Measurements from ENCODE around the gene KCNK15. TPM values are rescaled to one million over a fixed set of nuclear protein-coding genes. Genes with fewer than 3 reads are reported as not detected.
"Not testable (repeated sequence)": the region's sequence is repeated elsewhere in the genome, so short reads cannot be mapped to it uniquely, and the experiment has no call there.

Gene KCNK15
- total and polyA plus RNA-seq, 9 of the 15 experiments (the other 6 are each of a cell fraction or from before 2014, with no cell fraction given), result 0.03 to 0.30 (median 0.17) TPM; not detected in 5

- peaks cover 4% of the 10 kb centered on the region for H3K9me3 ChIP-seq (replicated peaks; ENCODE audit: control insufficient read depth, insufficient read depth, low read depth, low read length)
- no peaks in the 10 kb centered on the region for H3K79me2 ChIP-seq (ENCODE audit: control insufficient read depth, insufficient read depth, low read length)
- H3K36me3 ChIP-seq (ENCODE audit: control insufficient read depth, insufficient read depth, low read length), result no peaks in the 10 kb centered on the region
- ATAC-seq (peak; percentile 75), DNase-seq (ENCODE audit: extremely low read depth in 1 of 4, low spot score in 3 of 4) (peak in 1 of 4 experiments; percentile 17), FAIRE-seq (no peak)
- ChIA-PET POLR2A (no interaction called here), CTCF (ENCODE audit: low intra/inter-chr PET ratio) (no interaction called here)
- no peak overlapping the region for H3K27ac ChIP-seq (ENCODE audit: extremely low read depth, low read depth, low read length)
- H3K4me3 ChIP-seq, result no peak overlapping the region
- peaks cover 24 to 35% of the 10 kb centered on the region in 2 experiments; a peak in 3 of 5 replicates for H3K27me3 ChIP-seq (ENCODE audit: control insufficient read depth in 2 of 2, insufficient read depth in 2 of 2, low read length in 2 of 2)
- no peaks in the 10 kb centered on the region for H3K9me1 ChIP-seq (ENCODE audit: control insufficient read depth, insufficient read depth, low read length)
- no peaks in the 10 kb centered on the region for H3K4me1 ChIP-seq (replicated peaks in 1 of 2; ENCODE audit: control insufficient read depth in 2 of 2, insufficient read depth in 2 of 2, low read length in 2 of 2)
- no peak overlapping the region for H3K9ac ChIP-seq (ENCODE audit: insufficient read depth in 1 of 2, low read depth in 2 of 2, low read length in 2 of 2)
- TF ChIP-seq RAD21 (CRISPR knock-in tag; conservative IDR thresholded peaks at IDR 0.05 in 1 of 2, IDR thresholded peaks at IDR 0.05 in 1 of 2) (0 out of 4 replicates have a peak, but pooled peaks of 1 of the 2 experiments have one; percentile 11), HIVEP1 (CRISPR knock-in tag; IDR thresholded peaks at IDR 0.05) (no peak), ZNF12 (CRISPR knock-in tag; IDR thresholded peaks at IDR 0.05) (peak; percentile 100), CTCF (IDR thresholded peaks at IDR 0.05 in 2 of 3, conservative IDR thresholded peaks at IDR 0.05 in 1 of 3; ENCODE audit: insufficient read depth in 2 of 3, low read depth in 1 of 3, low read length in 3 of 3) (peak; percentile 32 to 46 (median 35); a peak in 5 of 6 replicates), SLC30A9 (CRISPR knock-in tag; IDR thresholded peaks at IDR 0.05) (no peak), CCAR2 (IDR thresholded peaks at IDR 0.05; ENCODE audit: low read depth, low read length) (no peak), ZKSCAN1 (IDR thresholded peaks at IDR 0.05; ENCODE audit: low read depth, low read length) (0 out of 2 replicates have a peak, but pooled peaks have one; percentile 28), HLTF (IDR thresholded peaks at IDR 0.05) (no peak)
- TF ChIP-seq, protein P1, sequence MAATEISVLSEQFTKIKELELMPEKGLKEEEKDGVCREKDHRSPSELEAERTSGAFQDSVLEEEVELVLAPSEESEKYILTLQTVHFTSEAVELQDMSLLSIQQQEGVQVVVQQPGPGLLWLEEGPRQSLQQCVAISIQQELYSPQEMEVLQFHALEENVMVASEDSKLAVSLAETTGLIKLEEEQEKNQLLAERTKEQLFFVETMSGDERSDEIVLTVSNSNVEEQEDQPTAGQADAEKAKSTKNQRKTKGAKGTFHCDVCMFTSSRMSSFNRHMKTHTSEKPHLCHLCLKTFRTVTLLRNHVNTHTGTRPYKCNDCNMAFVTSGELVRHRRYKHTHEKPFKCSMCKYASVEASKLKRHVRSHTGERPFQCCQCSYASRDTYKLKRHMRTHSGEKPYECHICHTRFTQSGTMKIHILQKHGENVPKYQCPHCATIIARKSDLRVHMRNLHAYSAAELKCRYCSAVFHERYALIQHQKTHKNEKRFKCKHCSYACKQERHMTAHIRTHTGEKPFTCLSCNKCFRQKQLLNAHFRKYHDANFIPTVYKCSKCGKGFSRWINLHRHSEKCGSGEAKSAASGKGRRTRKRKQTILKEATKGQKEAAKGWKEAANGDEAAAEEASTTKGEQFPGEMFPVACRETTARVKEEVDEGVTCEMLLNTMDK (IDR thresholded peaks at IDR 0.05; ENCODE audit: borderline replicate concordance, insufficient read depth, low read depth, low read length, poor library complexity, severe bottlenecking), result peak; percentile 78
- TF ChIP-seq, protein P2, sequence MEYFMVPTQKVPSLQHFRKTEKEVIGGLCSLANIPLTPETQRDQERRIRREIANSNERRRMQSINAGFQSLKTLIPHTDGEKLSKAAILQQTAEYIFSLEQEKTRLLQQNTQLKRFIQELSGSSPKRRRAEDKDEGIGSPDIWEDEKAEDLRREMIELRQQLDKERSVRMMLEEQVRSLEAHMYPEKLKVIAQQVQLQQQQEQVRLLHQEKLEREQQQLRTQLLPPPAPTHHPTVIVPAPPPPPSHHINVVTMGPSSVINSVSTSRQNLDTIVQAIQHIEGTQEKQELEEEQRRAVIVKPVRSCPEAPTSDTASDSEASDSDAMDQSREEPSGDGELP (CRISPR knock-in tag; IDR thresholded peaks at IDR 0.05; ENCODE audit: borderline replicate concordance), result peak; percentile 46; the same call in 1 of the 2 replicates
- in situ Hi-C loops (cut with MboI), result no loop called here
- intact Hi-C loops (cut with micrococcal nuclease), result no loop called here
- no peaks in the 10 kb centered on the region for H4K20me1 ChIP-seq (replicated peaks; ENCODE audit: control insufficient read depth, insufficient read depth, low read length)
- 0% methylated on average over 3 of the region's 3 CpGs for WGBS (ENCODE audit: insufficient coverage, low coverage, missing lambda C conversion rate)
- no TSS peak for BruUV-seq (replicated peaks)
- no peak overlapping the region for H3K4me2 ChIP-seq (ENCODE audit: insufficient read depth, low read length)
- no peak overlapping the region for H2AFZ ChIP-seq (ENCODE audit: low read depth, low read length)
Measured at GRCh38 chr20:44696315-44696714, 49.4 kb upstream of the KCNK15 start.

GRCh38 chr20:44697041-44697440 lies 48.6 kb upstream of the KCNK15 start:
- ATAC-seq; H3K4me1 ChIP-seq (replicated peaks in 1 of 2; ENCODE audit: control insufficient read depth in 2 of 2, insufficient read depth in 2 of 2, low read length in 2 of 2); H4K20me1 ChIP-seq (replicated peaks; ENCODE audit: control insufficient read depth, insufficient read depth, low read length); FAIRE-seq; intact Hi-C loops (cut with micrococcal nuclease); H3K9me1 ChIP-seq (ENCODE audit: control insufficient read depth, insufficient read depth, low read length); BruUV-seq (replicated peaks); H2AFZ ChIP-seq (ENCODE audit: low read depth, low read length); DNase-seq (ENCODE audit: extremely low read depth in 1 of 4, low spot score in 3 of 4); H3K9ac ChIP-seq (ENCODE audit: insufficient read depth in 1 of 2, low read depth in 2 of 2, low read length in 2 of 2); in situ Hi-C loops (cut with MboI); H3K9me3 ChIP-seq (replicated peaks; ENCODE audit: control insufficient read depth, insufficient read depth, low read depth, low read length); H3K36me3 ChIP-seq (ENCODE audit: control insufficient read depth, insufficient read depth, low read length); H3K27ac ChIP-seq (ENCODE audit: extremely low read depth, low read depth, low read length); H3K4me2 ChIP-seq (ENCODE audit: insufficient read depth, low read length); H3K79me2 ChIP-seq (ENCODE audit: control insufficient read depth, insufficient read depth, low read length); H3K4me3 ChIP-seq; CTCF ChIA-PET (ENCODE audit: low intra/inter-chr PET ratio); POLR2A ChIA-PET: not testable (repeated sequence)
- WGBS (ENCODE audit: insufficient coverage, low coverage, missing lambda C conversion rate), result 0% methylated on average over 5 of the region's 5 CpGs
- peaks cover 28 to 41% of the 10 kb centered on the region in 2 experiments; a peak in 3 of 5 replicates for H3K27me3 ChIP-seq (ENCODE audit: control insufficient read depth in 2 of 2, insufficient read depth in 2 of 2, low read length in 2 of 2)
